ENCODE measurements around the gene SYS1.
A peak's percentile ranks its signal among the peaks of the same experiment; 100 is the strongest.

The SYS1 gene

GRCh38 chr20:45362804-45363610 is at the start of gene SYS1:
SYS1 (plus strand) TSS chr20:45363156; CDS start chr20:45363532, 376 bp downstream.
- ATAC-seq: peak; percentile 83 to 85

DNA sequence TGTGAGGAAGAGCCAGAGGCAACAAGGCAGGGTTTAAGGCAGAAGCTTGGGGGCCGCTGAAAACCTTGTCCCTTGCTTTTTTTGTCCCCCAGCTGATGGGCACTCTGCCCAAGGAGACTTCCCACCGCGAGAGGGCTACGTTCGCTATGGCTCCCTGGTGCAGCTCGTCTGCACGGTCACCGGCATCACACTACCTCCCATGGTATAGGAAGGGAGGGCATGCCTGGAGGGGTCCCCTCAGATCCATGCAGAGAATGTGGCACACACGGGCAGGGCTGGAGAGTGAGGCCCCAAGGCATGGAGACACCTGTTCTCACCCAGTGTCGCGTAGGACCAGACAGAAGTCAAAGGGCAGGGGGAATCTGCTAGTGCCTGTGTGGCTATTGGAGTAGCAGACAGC is 49.0 kb upstream of the SYS1 start:
- no peak for ATAC-seq

DNA sequence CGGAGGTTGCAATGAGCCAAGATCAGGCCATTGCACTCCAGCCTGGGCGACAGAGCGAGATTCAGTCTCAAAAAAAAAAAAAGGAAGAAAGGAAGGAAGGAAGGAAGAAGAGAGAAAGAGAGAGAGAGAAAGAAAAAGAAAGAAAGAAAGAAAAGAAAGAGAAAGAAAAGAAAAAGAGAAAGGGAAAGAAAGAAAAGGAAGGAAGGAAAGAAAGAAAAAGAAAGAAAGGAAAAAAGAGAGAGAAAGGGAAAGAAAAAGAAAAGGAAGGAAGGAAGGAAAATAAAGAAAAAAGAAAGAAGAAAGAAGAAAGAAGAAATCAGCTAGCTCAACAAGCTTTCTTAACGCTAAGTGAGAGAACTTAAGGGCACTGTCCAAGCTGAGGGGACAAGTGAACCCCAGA is 47.3 kb upstream of the SYS1 start:
- ATAC-seq: no peak

GRCh38 chr20:45316150-45317080 is 46.5 kb upstream of the SYS1 start:
- no peak for ATAC-seq

- no peak for ATAC-seq
Measured at GRCh38 chr20:45317826-45318225, 45.1 kb upstream of the SYS1 start.

- ATAC-seq: no peak
Measured at GRCh38 chr20:45318386-45318939, 44.5 kb upstream of the SYS1 start.

- ATAC-seq: no peak
Measured at GRCh38 chr20:45318948-45319347, 44.0 kb upstream of the SYS1 start.

- peak; percentile 61 to 80 for ATAC-seq
Measured at GRCh38 chr20:45320948-45321595, 41.9 kb upstream of the SYS1 start.

DNA sequence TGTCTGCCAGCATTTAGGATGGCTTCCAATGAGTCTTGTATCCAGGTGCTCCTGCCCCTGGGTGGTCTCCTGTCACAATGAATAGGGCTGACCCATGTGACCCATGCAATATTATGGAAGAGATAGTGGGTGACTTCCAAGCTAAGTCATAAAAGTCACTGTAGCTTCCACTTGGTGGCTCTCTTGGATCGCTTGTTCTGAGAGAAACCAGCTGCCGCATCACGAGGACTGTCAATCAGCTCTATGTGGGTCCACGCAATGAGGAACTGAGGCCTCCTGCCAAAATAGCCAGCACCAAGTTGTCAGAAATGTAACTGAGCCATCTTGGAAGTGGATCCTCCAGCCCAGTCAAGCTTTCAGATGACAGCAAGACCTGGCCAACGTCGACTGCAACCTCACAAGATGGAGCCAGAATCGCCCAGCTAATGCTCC is 40.0 kb upstream of the SYS1 start:
- no peak for ATAC-seq

- ATAC-seq: no peak
Measured at GRCh38 chr20:45323731-45324130, 39.2 kb upstream of the SYS1 start.

DNA sequence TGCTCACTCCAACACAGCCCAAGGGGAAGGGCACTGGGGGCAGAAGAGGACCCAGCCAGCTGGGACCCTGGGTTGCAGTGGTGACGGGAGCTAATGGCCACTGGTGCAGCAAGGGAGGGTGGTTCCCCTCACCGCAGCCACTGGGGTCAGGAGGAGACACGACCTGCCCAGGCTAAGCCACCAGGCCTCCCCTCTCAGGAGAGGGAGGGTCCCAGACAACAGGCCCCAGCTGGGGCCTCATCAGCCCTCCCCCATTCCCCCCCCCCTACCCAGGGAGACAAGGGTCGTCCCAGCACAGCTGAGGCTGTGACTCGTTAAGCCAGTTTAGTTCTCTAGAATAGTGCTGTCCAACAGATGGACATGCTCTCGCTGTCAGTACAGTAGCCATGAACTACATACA is 37.6 kb upstream of the SYS1 start:
- no peak for ATAC-seq

DNA sequence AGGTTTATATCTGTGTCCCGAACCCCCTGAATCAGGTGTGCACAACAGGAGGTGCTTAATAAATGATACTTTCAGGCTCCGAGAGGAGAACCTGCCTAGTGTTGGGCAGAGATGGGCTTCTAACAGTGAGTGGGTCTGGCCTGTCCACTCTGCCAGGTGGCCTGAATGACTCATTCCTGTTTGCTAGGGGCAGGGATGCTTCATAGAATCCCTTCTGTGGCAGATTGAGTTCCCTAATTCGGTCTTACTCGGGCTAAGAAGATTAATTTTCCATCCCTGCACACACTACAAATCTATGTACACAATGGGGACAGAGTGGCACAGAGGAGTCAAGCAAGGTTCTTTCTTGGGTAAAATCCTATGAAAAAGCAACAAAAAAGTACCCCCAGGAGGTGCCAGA is 34.5 kb upstream of the SYS1 start:
- no peak for ATAC-seq

DNA sequence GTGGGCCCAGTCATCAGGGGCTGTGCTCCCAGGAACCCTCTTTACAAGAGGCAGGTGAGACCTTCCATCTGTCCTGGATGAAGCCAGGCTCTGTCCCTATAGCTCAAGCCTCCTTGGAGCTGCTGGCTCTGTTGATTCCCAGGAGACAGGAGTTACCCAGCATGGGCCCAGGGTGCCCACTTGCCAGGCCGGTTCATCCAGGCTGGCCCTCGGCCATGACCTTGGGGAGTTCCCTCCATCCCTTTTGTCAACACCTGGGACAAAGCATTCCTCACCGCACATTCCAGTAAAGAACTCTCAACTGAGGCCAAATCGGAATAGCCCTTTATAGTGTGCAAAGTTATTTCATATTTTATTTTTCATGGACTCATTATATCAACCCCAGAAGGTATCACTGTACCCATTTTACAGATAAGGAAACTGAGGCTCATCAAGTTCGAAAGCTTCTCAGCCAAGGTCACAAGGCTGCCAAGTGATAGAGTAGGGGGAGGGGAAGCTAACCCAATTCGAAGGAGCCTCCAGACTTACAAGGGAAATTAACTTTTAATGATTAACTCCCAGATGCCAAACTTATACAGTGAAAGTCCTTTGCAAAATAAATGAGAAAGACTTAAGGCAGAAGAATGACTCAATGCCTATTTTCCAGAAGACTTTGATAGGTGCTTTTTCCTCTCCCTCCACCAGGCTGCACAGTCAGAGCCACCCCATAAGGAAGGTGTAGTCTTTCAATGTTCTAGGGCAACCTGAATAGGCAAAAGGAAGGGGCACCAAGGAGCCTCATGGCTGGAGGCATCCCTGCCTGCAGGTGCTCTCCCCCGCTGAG is 33.2 kb upstream of the SYS1 start:
- no peak for ATAC-seq

DNA sequence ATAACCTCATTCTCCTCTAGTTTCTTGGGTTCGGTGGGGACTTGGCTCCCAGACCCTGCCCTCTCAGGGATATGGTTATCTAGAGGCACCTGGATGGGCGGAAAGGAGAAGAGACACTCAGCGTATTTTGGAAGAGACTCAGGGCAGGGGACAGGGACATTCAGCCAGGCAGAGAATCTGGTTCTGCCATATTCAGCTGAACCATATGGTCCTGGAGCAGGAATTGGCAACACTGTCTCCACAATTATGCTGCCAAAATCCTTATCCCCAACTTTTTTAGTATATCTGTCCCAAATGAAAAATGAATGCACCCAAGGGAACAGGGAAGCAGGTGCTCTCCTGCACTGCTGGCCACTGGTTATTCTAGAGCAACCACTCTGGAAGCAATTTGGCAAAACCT is 32.5 kb upstream of the SYS1 start:
- no peak for ATAC-seq

- no peak for ATAC-seq
Measured at GRCh38 chr20:45336530-45337366, 26.2 kb upstream of the SYS1 start.

- ATAC-seq: no peak
Measured at GRCh38 chr20:45337367-45338120, 25.4 kb upstream of the SYS1 start.

DNA sequence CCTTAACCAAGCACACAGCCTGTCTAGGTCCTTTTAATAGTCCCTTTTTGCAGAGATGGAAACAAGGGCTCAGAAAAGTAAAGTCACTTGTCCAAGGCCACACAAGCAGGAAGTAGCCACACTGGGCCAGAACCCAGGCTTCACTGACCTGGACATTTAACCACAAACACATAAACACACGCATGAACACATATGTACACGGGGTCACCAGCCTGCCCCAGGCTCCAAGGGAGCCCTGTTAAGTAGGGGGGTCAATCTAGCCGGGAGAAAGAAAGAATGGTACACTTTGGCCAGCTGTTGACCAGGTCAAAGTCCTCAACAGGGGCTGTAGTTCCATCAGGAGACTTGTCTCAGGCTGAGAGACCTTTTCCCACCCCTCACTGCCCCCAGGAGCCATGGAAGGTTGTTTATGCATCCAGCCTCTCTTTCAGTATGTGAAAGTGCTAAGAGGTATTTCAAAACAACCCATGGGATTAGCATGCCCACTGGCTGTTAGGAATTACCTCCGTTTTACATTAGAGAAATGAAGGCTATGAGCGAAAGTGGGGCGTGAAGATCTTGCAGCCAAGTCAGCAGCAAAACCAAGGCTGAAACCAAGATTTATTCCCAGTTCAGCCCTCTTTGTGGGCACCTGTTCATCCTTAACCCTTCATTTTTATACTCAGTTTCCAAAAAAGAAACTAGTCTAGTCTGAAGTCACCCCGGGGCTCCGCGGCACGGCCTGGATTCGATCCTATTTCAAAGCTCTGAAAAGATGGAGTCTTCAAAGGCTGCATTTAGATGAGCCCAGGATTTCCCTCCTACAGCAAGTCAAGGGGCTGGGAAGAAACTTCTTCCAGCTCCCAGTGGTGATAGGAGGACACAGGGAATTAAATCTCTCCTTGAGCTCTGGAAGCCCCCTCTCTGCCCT is 24.6 kb upstream of the SYS1 start:
- ATAC-seq: no peak

GRCh38 chr20:45339084-45339483 is 23.9 kb upstream of the SYS1 start:
- ATAC-seq: no peak

- ATAC-seq: no peak
Measured at GRCh38 chr20:45339799-45340198, 23.2 kb upstream of the SYS1 start.
